Measurements from ENCODE around the gene SRSF6.

DNA sequence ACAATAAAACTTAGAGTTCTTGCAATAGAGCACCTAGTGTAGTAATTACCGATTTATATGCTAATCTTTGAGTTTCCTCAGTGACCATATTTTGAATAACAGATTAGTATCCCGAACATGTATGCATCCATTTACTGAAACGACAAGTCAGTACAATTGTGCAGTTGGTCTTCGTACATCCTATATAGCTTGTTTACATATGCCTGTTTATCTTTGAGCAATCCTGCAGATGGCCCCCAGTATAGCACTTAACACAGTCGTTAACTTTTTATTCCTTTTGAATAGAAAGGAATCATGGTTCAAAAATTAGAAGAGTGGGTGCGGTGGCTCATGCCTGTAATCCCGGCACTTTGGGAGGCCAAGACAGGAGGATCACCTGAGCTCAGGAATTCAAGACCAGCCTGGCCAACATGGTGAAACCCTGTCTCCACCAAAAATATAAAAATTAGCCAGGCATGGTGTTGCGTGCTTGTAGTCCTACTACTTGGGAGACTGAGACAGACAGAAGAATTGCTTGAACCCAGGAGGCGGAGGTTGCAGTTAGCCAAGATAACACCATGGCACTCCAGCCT, 6.6 kb downstream of the SRSF6 start:
- TF ChIP-seq, protein P1, sequence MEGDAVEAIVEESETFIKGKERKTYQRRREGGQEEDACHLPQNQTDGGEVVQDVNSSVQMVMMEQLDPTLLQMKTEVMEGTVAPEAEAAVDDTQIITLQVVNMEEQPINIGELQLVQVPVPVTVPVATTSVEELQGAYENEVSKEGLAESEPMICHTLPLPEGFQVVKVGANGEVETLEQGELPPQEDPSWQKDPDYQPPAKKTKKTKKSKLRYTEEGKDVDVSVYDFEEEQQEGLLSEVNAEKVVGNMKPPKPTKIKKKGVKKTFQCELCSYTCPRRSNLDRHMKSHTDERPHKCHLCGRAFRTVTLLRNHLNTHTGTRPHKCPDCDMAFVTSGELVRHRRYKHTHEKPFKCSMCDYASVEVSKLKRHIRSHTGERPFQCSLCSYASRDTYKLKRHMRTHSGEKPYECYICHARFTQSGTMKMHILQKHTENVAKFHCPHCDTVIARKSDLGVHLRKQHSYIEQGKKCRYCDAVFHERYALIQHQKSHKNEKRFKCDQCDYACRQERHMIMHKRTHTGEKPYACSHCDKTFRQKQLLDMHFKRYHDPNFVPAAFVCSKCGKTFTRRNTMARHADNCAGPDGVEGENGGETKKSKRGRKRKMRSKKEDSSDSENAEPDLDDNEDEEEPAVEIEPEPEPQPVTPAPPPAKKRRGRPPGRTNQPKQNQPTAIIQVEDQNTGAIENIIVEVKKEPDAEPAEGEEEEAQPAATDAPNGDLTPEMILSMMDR (optimal IDR thresholded peaks at IDR 0.05 in 1 of 3, IDR thresholded peaks at IDR 0.05 in 1 of 3, conservative IDR thresholded peaks at IDR 0.05 in 1 of 3; ENCODE audit: extremely low read depth in 1 of 3, insufficient read depth in 2 of 3, low read length in 3 of 3): no peak
- TF ChIP-seq EZH2 (IDR thresholded peaks at IDR 0.05; ENCODE audit: low read length): no peak
